ENCODE results near the gene VPS37C.
A peak's percentile ranks its signal among the peaks of the same experiment; 100 is the strongest.

Gene VPS37C

DNA sequence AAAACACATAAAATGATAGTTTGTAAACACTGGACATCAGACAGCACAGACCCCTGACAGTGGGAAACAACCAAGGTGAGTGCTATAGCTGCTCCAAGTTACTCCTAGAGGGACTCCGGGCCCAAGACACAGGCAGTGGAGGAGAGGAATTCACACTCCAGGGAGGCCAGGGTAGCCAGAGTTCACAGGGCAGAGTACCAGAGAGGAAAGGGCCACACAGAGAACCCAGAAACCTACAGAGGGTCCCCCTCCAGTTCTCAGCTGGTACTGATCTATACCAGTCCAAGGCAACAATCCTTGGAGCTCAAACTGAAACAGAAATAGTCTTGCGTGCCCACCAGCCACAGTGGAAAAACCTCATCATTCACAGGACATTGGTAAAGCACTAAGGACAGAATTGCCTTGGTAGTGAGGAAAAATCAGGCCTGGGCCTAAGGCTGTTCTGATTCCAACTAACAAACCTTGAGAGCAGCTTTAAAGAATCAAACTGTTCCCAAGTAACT is 7.6 kb downstream of the VPS37C start:
- H3K4me3 ChIP-seq (ENCODE audit: low read depth, low read length): no peak overlapping the region
- TF ChIP-seq, protein P1, sequence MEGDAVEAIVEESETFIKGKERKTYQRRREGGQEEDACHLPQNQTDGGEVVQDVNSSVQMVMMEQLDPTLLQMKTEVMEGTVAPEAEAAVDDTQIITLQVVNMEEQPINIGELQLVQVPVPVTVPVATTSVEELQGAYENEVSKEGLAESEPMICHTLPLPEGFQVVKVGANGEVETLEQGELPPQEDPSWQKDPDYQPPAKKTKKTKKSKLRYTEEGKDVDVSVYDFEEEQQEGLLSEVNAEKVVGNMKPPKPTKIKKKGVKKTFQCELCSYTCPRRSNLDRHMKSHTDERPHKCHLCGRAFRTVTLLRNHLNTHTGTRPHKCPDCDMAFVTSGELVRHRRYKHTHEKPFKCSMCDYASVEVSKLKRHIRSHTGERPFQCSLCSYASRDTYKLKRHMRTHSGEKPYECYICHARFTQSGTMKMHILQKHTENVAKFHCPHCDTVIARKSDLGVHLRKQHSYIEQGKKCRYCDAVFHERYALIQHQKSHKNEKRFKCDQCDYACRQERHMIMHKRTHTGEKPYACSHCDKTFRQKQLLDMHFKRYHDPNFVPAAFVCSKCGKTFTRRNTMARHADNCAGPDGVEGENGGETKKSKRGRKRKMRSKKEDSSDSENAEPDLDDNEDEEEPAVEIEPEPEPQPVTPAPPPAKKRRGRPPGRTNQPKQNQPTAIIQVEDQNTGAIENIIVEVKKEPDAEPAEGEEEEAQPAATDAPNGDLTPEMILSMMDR (IDR thresholded peaks at IDR 0.05; ENCODE audit: low read depth, low read length): no peak
- in situ Hi-C loops (cut with HindIII; ENCODE audit: low sequenced_read_pairs): no loop called here
- DNase-seq (ENCODE audit: low read depth, low spot score): no peak

DNA sequence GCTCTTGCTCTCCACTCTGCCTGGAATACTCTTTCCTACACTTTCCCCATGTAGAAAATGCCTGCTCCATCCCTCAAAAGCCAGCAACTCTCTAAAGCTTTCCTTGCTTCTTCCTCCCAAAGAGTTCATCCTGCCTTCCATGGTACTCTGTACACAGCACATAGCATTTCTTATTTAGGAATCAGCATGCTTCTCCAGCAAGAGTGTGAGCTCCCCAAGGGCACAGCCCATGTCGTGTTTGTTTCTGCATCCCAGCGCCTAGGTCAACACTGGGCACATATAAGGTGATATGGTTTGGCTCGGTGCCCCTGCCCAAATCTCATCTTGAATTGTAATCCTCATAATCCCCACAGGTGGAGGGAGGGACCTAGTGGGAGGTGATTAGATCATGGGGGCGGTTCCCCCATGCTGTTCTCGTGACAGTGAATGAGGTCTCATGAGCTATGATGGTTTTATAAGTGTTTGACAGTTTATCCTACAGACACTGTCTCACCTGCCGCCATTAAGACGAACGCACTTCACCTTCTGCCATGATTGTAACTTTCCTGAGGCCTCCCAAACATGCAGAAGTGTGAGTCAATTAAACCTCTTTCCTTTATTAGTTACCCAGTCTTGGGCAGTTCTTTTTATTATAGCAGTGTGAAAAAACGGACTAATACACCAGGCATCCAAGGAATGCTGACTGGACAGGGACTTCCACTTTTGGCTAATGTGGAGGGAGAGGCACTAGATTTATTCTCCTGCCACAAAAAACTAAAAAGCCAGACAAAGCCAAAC is 8.2 kb downstream of the VPS37C start:
- TF ChIP-seq, protein P1 (IDR thresholded peaks at IDR 0.05; ENCODE audit: low read depth, low read length): no peak
- in situ Hi-C loops (cut with HindIII; ENCODE audit: low sequenced_read_pairs): no loop called here
- DNase-seq (ENCODE audit: low read depth, low spot score): peak; percentile 66
- no peak overlapping the region for H3K4me3 ChIP-seq (ENCODE audit: low read depth, low read length)

DNA sequence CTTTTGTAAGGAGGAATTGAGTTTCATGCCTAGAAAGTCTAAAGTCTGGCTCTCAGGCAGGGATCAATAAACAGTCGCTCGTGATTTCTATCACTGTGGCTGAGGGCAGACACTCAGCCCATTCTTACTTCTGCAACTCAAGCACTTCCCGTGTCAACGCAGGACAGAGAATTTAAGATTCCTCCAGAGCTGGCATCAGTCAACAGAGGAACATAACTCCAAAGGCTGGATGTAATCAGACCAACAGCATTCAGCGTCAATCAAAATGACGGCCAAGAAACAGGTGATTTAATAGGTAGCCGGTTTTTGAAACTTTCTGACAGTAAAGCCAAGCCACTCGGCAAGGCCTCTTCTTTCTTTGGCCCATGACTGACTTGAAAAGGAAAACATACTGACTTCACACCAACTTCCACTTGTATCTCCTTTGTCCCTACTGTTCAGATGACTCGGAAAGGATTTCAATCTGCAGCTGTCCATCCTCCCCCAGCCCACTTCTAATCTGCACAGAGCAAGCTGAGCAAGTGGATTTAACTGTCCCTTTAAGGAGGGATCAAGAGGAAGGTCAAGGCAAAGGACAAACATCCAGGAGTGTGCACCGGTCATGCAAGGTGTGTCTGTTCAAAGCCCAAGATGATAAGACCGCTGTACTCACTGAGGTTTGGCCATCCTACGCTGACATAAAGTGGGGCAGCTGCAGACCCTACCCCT is 9.5 kb downstream of the VPS37C start:
- H3K4me3 ChIP-seq (ENCODE audit: low read depth, low read length): no peak overlapping the region
- TF ChIP-seq, protein P1 (IDR thresholded peaks at IDR 0.05; ENCODE audit: low read depth, low read length): no peak
- DNase-seq (ENCODE audit: low read depth, low spot score): no peak
- in situ Hi-C loops (cut with HindIII; ENCODE audit: low sequenced_read_pairs): no loop called here

DNA sequence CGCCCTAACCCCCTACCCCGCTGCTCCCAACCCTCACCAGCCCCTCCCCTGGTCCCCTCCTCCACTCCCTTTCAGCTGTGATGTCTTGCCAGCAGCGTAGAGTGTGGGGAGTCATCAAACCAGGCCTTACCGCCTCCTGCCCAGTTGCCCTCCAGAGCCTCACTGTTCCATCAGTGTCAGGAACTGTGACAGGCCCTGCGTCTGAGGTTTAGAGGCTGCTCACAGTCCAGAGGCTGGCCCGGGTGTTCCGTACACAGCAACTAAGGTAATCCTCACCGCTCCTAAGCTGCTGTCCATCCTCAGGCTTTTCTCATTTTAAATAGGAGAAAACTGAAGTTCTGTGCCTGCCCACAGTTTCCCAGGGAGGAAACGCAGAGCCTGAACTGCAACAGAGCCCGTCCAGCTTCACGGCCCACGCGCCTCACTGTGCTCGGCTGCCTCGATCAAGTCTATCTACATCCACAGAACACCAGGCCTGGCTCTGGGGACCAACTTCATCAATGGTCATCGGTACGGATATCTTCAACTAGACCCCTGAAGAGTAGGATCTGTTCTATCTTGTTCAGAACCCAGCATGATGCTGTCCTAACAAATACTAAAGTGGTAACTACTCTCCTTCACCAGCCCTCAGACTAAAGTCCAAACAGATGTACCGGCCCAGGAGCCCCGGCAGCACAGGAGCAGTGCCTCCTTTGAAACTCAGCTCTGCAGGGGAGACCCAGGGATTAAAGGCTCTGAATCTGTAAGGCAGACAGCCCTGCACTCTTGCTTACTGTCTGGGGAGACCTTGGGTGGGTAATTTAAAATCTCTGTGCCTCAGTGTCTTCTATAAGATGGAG is 10.3 kb downstream of the VPS37C start:
- in situ Hi-C loops (cut with HindIII; ENCODE audit: low sequenced_read_pairs): no loop called here
- no peak overlapping the region for H3K4me3 ChIP-seq (ENCODE audit: low read depth, low read length)
- TF ChIP-seq, protein P1 (IDR thresholded peaks at IDR 0.05; ENCODE audit: low read depth, low read length): no peak
- no peak for DNase-seq (ENCODE audit: low read depth, low spot score)

DNA sequence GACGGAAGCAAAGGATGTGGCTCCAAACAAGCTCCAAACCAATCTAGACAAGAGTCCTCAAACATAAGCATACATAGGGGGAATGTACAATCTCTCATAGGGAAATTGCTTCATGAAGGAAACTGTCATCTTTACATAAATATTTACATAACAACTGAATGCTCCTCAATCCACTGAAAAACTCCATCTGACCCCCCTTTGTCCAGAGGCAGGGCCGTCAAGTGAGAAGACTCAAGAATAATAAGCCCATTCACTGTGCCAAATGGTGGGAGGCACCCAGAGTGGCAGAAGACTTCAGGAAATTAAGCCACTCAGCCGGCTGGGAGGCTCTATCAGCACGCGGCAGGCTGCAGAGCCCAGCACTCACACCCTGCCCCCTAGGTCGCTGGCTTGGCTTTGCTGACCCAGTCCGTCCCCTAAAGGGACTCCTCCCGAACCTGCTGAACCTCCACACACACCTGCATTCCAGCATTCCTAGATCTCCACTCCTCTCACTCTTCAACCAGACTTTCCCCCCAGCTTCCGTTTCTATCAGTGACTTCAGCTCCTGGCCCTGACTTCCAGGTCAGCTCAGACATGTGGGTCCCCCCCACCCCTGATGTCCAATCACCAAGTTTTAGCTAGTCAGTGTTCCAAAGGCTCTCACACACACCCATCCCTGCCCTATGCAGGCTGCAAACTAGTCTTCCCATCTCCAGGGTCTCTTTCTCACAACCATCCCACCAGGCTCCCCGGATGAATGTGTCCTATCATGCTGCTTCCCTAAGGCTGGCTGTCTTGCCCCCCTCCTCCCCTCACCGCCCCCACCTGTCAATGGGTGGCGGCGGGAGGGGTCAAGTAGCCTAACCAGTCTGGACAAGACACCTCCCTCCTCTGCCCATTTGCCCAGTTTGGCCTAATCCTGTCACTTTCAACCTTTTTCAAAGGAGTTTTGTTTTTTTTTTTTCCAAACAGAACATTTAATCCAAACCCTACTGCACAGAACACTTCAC is 11.3 kb downstream of the VPS37C start:
- DNase-seq (ENCODE audit: low read depth, low spot score): no peak
- TF ChIP-seq, protein P1 (IDR thresholded peaks at IDR 0.05; ENCODE audit: low read depth, low read length): no peak
- in situ Hi-C loops (cut with HindIII; ENCODE audit: low sequenced_read_pairs): no loop called here
- no peak overlapping the region for H3K4me3 ChIP-seq (ENCODE audit: low read depth, low read length)
